NCI-H510A (cell line): ENCODE measurements around the gene UBAC2.

Experiments
- DNase-seq: peaks from one replicate; lab custom pipeline; 2025; lab: John Stamatoyannopoulos, UW

Gene UBAC2

GRCh38 chr13:99359528-99359927 lies 158.9 kb downstream of the UBAC2 start:
- DNase-seq = no peak

GRCh38 chr13:99360696-99361095 lies 160.0 kb downstream of the UBAC2 start:
- no peak for DNase-seq

- no peak for DNase-seq
Measured at GRCh38 chr13:99361197-99361596, 160.5 kb downstream of the UBAC2 start.

- no peak for DNase-seq
Measured at GRCh38 chr13:99362362-99362761, 161.7 kb downstream of the UBAC2 start.

GRCh38 chr13:99363391-99363790 lies 162.7 kb downstream of the UBAC2 start:
- no peak for DNase-seq

- DNase-seq = no peak
Measured at GRCh38 chr13:99363949-99364348, 163.3 kb downstream of the UBAC2 start.

- no peak for DNase-seq
Measured at GRCh38 chr13:99366075-99366987, 165.7 kb downstream of the UBAC2 start.

GRCh38 chr13:99367106-99367616 lies 166.5 kb downstream of the UBAC2 start:
- DNase-seq = no peak

- no peak for DNase-seq
Measured at GRCh38 chr13:99367663-99368448, 167.2 kb downstream of the UBAC2 start.

GRCh38 chr13:99370481-99371275 lies 170.0 kb downstream of the UBAC2 start:
- no peak for DNase-seq

- no peak for DNase-seq
Measured at GRCh38 chr13:99371956-99372355, 171.3 kb downstream of the UBAC2 start.

GRCh38 chr13:99373436-99373835 lies 172.8 kb downstream of the UBAC2 start:
- no peak for DNase-seq

GRCh38 chr13:99374169-99374991 lies 173.7 kb downstream of the UBAC2 start:
- DNase-seq = no peak

GRCh38 chr13:99374994-99375737 lies 174.5 kb downstream of the UBAC2 start:
- no peak for DNase-seq

- DNase-seq = no peak
Measured at GRCh38 chr13:99375738-99376080, 175.1 kb downstream of the UBAC2 start.

- DNase-seq = no peak
Measured at GRCh38 chr13:99376132-99376531, 175.5 kb downstream of the UBAC2 start.

- DNase-seq = no peak
Measured at GRCh38 chr13:99376924-99377323, 176.3 kb downstream of the UBAC2 start.

GRCh38 chr13:99377641-99378040 lies 177.0 kb downstream of the UBAC2 start:
- no peak for DNase-seq

GRCh38 chr13:99378985-99379733 lies 178.5 kb downstream of the UBAC2 start:
- DNase-seq = no peak
